ES-I3 (cell line): ENCODE results near the gene IQSEC1.

Experiments
- H3K36me3 ChIP-seq: 2 replicates; pipeline ENCODE4 v1.6.1; 2013; ENCODE audit warnings: mild to moderate bottlenecking, low read length, control low read depth, moderate library complexity; ENCODE audit not compliant: insufficient read depth
- H3K4me1 ChIP-seq: 2 replicates; pipeline ENCODE4 v1.6.1; 2013; ENCODE audit warnings: mild to moderate bottlenecking, control low read depth, low read length; ENCODE audit not compliant: insufficient read depth
- H3K9ac ChIP-seq: 2 replicates; pipeline ENCODE4 v1.6.1; 2013; ENCODE audit warnings: low read depth, mild to moderate bottlenecking, low read length, moderate library complexity
- H3K9me3 ChIP-seq: 2 replicates; pipeline ENCODE4 v1.6.1; 2013; ENCODE audit warnings: mild to moderate bottlenecking, low read length, moderate library complexity; ENCODE audit not compliant: control insufficient read depth, insufficient read depth

IQSEC1 gene

GRCh38 chr3:13072239-13072599 is 1.0 kb downstream of the IQSEC1 start:
- Histone ChIP-seq H3K36me3 (no peaks in the 10 kb centered on the region), H3K4me1 (no peaks in the 10 kb centered on the region), H3K9me3 (no peaks in the 10 kb centered on the region), H3K9ac (no peak overlapping the region)

- H3K4me1 ChIP-seq: no peaks in the 10 kb centered on the region
- H3K9ac ChIP-seq: no peak overlapping the region
- no peaks in the 10 kb centered on the region for H3K9me3 ChIP-seq
- H3K36me3 ChIP-seq: no peaks in the 10 kb centered on the region
These were observed 1.5 kb downstream of the IQSEC1 start for GRCh38 chr3:13071695-13072094.

DNA sequence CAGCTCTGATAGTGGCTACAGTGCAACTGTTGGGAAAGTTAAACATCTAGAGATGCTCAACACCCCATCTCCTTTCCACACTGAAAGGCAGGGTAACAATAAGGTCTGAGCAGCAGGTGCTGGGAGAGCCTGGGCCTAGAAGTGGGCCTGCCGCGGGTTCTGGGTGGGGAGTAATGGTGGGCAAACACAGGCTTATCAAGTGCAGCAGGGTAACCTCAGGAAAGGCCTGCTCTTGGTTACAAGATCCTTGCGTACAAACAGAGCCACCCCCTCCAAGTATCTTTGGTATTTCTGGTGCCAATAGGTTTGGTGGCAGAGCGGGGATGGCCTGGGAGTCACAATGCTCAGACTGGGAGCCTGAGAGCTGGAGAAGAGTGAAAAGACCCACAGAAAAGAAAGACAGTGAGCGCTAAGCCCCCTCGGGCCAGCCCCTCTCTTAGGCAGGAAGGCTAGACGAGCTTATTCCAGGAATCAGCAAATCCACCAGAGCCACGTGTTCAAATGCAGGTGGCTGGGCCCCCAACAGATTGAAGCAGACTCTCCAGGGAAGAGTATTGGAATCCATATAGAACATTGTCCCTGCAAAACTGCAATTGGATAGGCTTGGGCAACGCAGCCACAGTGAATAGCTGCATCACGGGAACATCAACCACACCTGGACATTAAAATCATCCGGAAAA is 2.7 kb downstream of the IQSEC1 start:
- Histone ChIP-seq H3K9me3 (no peaks in the 10 kb centered on the region), H3K9ac (no peak overlapping the region), H3K4me1 (no peaks in the 10 kb centered on the region), H3K36me3 (no peaks in the 10 kb centered on the region)

DNA sequence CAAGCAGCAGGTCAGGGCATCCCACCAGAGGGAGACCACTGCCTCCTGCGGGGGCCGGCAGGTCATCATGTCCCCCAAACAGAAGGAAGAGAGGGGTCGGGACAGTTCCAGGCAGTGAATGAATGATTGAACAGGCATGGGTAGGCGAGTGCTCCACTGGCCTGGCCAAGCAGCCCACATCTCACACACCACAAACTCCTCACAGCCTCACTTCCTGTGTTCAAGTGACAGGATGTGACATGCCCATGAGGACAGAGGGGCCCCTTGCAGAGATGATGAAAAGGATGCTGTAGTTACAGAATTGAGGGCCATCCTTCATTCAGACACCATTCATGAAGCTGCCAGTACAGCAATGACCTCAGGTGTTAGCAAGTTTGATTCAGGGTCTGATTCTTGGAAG is 3.7 kb downstream of the IQSEC1 start:
- Histone ChIP-seq H3K9me3 (no peaks in the 10 kb centered on the region), H3K36me3 (no peaks in the 10 kb centered on the region), H3K4me1 (no peaks in the 10 kb centered on the region), H3K9ac (no peak overlapping the region)

- H3K4me1 ChIP-seq: no peaks in the 10 kb centered on the region
- no peaks in the 10 kb centered on the region for H3K9me3 ChIP-seq
- H3K36me3 ChIP-seq: no peaks in the 10 kb centered on the region
- no peak overlapping the region for H3K9ac ChIP-seq
These were observed 4.8 kb downstream of the IQSEC1 start for GRCh38 chr3:13068269-13069010.

DNA sequence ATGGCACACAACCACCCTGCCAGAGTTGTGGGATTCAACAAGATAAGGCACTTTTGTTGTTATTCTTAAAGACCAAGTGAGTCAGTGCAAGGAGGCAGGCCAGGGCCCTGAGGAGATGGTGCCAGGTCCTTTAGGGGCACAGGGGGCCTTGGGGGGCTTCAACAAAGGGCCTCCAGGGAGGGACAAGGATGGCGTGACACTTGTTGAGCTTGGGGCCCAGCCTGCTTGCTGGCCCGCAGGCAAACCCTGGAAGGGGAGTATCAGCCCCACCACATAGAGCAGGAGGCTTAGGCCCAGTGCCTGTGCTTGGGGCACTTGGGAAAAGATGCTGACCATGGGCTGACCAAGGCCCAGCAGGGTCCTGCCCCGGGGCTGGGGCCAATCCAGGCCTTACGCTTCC is 5.5 kb downstream of the IQSEC1 start:
- no peaks in the 10 kb centered on the region for H3K36me3 ChIP-seq
- H3K9me3 ChIP-seq: no peaks in the 10 kb centered on the region
- H3K4me1 ChIP-seq: no peaks in the 10 kb centered on the region
- no peak overlapping the region for H3K9ac ChIP-seq

GRCh38 chr3:13066834-13067233 is 6.4 kb downstream of the IQSEC1 start:
- Histone ChIP-seq H3K9me3 (no peaks in the 10 kb centered on the region), H3K36me3 (no peaks in the 10 kb centered on the region), H3K9ac (no peak overlapping the region), H3K4me1 (no peaks in the 10 kb centered on the region)

DNA sequence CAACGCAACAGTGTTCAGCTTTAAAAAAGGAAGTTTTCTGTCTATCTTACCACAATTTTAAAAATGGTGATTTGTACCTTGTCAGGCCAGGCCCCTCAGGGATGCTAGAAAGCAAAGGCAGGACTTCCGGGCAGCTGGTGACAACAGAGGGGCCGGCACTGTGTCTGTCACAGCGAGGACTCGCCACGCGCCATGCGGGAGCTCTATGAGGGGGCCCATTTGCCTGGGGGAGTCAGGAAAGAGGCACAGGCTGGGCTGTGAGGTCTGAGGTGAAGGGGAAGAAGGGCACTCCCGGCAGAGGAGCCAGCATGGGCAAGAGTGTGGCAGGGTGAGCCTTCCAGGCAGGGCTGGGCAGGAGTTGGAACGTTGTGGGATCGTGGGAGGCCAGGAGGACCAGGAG is 7.0 kb downstream of the IQSEC1 start:
- H3K9ac ChIP-seq: no peak overlapping the region
- no peaks in the 10 kb centered on the region for H3K36me3 ChIP-seq
- no peaks in the 10 kb centered on the region for H3K9me3 ChIP-seq
- H3K4me1 ChIP-seq: no peaks in the 10 kb centered on the region

DNA sequence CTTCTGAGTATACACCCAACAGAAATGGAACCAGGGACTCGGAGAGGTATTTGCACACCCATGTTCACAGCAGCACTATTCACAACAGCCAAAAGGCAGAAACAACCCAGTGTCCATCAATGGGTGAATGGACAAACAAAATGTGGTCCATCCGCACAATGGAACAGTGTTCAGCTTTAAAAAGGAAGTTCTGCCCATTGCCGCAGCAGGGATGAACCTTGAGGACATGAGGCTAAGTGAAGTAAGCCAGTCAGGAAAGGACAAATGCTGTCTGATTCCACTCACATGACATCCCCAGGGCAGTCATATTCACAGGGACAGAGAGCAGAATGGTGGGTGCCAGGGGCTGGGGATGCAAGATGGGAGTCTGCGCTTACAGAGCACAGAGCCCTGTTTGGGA is 7.5 kb downstream of the IQSEC1 start:
- Histone ChIP-seq H3K4me1 (no peaks in the 10 kb centered on the region), H3K9me3 (no peaks in the 10 kb centered on the region), H3K9ac (no peak overlapping the region), H3K36me3 (no peaks in the 10 kb centered on the region)

DNA sequence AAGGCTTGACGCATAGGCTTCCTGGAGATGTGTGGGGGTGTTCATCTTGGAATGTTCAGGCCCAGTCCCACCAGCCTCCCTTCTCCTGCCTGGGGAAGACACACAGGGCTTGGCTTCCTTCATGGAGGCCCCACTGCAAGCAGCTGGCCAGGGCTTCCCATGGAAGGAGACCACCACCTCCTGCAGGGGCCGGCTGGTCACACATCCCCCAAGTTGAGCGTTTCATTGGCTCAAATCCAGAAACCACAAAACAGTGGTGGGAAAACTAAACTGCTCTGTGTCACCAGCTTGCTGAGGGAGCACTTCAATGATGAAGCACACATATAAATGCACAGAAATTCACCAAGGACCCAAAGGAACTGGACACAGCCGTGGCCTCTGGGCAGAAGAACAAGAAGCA is 8.3 kb downstream of the IQSEC1 start:
- H3K4me1 ChIP-seq: no peaks in the 10 kb centered on the region; the same call in 1 of the 2 replicates
- no peak overlapping the region for H3K9ac ChIP-seq
- no peaks in the 10 kb centered on the region for H3K36me3 ChIP-seq
- no peaks in the 10 kb centered on the region for H3K9me3 ChIP-seq

- H3K9ac ChIP-seq: no peak overlapping the region
- H3K4me1 ChIP-seq: no peaks in the 10 kb centered on the region; the same call in 1 of the 2 replicates
- no peaks in the 10 kb centered on the region for H3K36me3 ChIP-seq
- H3K9me3 ChIP-seq: no peaks in the 10 kb centered on the region
These were observed 8.9 kb downstream of the IQSEC1 start for GRCh38 chr3:13064159-13064868.

GRCh38 chr3:13063225-13063624 is 10.0 kb downstream of the IQSEC1 start:
- Histone ChIP-seq H3K36me3 (no peaks in the 10 kb centered on the region), H3K9me3 (no peaks in the 10 kb centered on the region), H3K9ac (no peak overlapping the region), H3K4me1 (no peaks in the 10 kb centered on the region; the same call in 1 of the 2 replicates)

DNA sequence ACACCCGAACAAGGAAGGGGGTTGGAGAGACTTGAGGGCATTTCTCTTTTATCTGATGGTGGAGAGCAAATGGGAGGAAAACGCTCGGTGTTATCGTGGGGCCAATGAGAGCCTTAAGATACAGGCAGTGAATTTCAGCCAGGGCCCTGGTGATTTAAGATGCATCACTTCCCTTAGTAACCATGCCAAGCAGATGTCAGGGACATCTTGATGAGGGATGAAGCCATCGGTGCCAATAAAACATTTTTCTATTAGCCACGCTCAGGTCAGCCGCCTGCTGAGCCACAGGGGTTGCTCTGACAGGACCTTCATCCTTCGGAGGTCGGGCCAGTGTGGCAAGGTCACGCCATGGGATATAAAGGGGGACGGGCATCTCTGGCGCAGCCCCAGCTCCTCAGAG is 10.6 kb downstream of the IQSEC1 start:
- Histone ChIP-seq H3K36me3 (no peaks in the 10 kb centered on the region), H3K9me3 (no peaks in the 10 kb centered on the region), H3K9ac (no peak overlapping the region), H3K4me1 (peaks cover 3% of the 10 kb centered on the region; the same call in 1 of the 2 replicates)

GRCh38 chr3:13060341-13060910 is 12.8 kb downstream of the IQSEC1 start:
- no peak overlapping the region for H3K9ac ChIP-seq
- no peaks in the 10 kb centered on the region for H3K9me3 ChIP-seq
- peaks cover 6% of the 10 kb centered on the region; the same call in 1 of the 2 replicates for H3K4me1 ChIP-seq
- H3K36me3 ChIP-seq: no peaks in the 10 kb centered on the region
